HepG2 (cell line): Measurements from ENCODE around the gene ADCY6.

Experiments
- FIP1L1 ChIP-seq: fragments of 200-400 bp; formaldehyde crosslinking; IDR thresholded peaks from 2 replicates; pipeline ENCODE4 v1.6.1; 2018; ENCODE audit warnings: low read depth, mild to moderate bottlenecking, low read length, moderate library complexity, borderline replicate concordance; ENCODE audit not compliant: insufficient read depth
- PTBP1 ChIP-seq: fragments of 200-400 bp; formaldehyde crosslinking; IDR thresholded peaks from 2 replicates; pipeline ENCODE4 v1.6.1; 2018; ENCODE audit warnings: low read length, low read depth; ENCODE audit not compliant: poor library complexity, severe bottlenecking
- SIN3A ChIP-seq: IDR thresholded peaks from 2 replicates; pipeline ENCODE4 v1.6.1; 2011; ENCODE audit warnings: low read depth, mild to moderate bottlenecking, control low read depth, low read length, borderline replicate concordance
- SMC3 ChIP-seq: IDR thresholded peaks from 2 replicates; pipeline ENCODE4 v1.6.1; 2011; ENCODE audit warnings: low read length, improper control_type of control experiment
- TSC22D2 ChIP-seq: sonication (generic); formaldehyde crosslinking; IDR thresholded peaks from 2 replicates; pipeline ENCODE4 v1.5.1; 2020; ENCODE audit warnings: missing genetic modification reagents, mild to moderate bottlenecking, borderline replicate concordance
- ZNF572 ChIP-seq: sonication (generic); formaldehyde crosslinking; IDR thresholded peaks from 2 replicates; pipeline ENCODE4 v1.5.1; 2020; ENCODE audit warnings: mild to moderate bottlenecking, missing genetic modification reagents
- TF ChIP-seq, protein P1 (sequence below): sonication (generic); formaldehyde crosslinking; IDR thresholded peaks from 2 replicates; pipeline ENCODE4 v1.5.0; 2020; ENCODE audit warnings: mild to moderate bottlenecking, missing genetic modification reagents, moderate library complexity

DNA sequence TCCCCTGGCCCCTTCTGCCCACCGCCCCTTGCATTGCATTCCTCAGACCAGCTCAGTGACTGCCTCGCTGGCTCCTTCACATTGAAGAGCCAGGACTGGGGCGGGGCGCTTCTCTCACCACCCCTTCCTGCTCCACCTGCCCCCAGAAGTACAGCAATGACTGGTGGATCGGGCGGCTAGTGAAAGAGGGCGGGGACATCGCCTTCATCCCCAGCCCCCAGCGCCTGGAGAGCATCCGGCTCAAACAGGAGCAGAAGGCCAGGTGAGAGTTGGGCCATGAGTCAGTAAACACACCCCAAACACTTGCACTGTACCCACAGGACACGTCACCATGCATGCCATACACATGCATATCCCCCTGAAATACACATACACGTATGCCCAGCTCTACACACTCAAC is 35.2 kb upstream of the ADCY6 start:
- TF ChIP-seq PTBP1 = no peak
- TF ChIP-seq, protein P1, sequence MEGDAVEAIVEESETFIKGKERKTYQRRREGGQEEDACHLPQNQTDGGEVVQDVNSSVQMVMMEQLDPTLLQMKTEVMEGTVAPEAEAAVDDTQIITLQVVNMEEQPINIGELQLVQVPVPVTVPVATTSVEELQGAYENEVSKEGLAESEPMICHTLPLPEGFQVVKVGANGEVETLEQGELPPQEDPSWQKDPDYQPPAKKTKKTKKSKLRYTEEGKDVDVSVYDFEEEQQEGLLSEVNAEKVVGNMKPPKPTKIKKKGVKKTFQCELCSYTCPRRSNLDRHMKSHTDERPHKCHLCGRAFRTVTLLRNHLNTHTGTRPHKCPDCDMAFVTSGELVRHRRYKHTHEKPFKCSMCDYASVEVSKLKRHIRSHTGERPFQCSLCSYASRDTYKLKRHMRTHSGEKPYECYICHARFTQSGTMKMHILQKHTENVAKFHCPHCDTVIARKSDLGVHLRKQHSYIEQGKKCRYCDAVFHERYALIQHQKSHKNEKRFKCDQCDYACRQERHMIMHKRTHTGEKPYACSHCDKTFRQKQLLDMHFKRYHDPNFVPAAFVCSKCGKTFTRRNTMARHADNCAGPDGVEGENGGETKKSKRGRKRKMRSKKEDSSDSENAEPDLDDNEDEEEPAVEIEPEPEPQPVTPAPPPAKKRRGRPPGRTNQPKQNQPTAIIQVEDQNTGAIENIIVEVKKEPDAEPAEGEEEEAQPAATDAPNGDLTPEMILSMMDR (CRISPR knock-in tag) = no peak
- TF ChIP-seq SMC3 = no peak
- TF ChIP-seq FIP1L1 = no peak
- TF ChIP-seq TSC22D2 (CRISPR knock-in tag) = no peak
- TF ChIP-seq ZNF572 = no peak
- no peak for TF ChIP-seq SIN3A
